Measurements from ENCODE around the gene HFM1.
"Not testable (repeated sequence)": the region's sequence is repeated elsewhere in the genome, so short reads cannot be mapped to it uniquely, and the experiment has no call there.

The HFM1 gene

GRCh38 chr1:91346824-91347223 lies 57.8 kb downstream of the HFM1 start:
- no peak for DNase-seq (ENCODE audit: low spot score)

- DNase-seq (ENCODE audit: low spot score) = no peak
Observed at GRCh38 chr1:91345395-91346005, 59.1 kb downstream of the HFM1 start.

- no peak for DNase-seq (ENCODE audit: low spot score)
Observed at GRCh38 chr1:91338501-91338900, 66.1 kb downstream of the HFM1 start.

GRCh38 chr1:91335603-91336002 lies 69.0 kb downstream of the HFM1 start:
- DNase-seq (ENCODE audit: low spot score) = no peak

GRCh38 chr1:91334856-91335255 lies 69.8 kb downstream of the HFM1 start:
- no peak for DNase-seq (ENCODE audit: low spot score)

GRCh38 chr1:91325456-91325855 lies 79.2 kb downstream of the HFM1 start:
- no peak for DNase-seq (ENCODE audit: low spot score)

- no peak for DNase-seq (ENCODE audit: low spot score)
Observed at GRCh38 chr1:91314643-91315042, 90.0 kb downstream of the HFM1 start.

GRCh38 chr1:91311672-91312071 lies 93.0 kb downstream of the HFM1 start:
- no peak for DNase-seq (ENCODE audit: low spot score)

- no peak for DNase-seq (ENCODE audit: low spot score)
Observed at GRCh38 chr1:91308544-91308943, 96.1 kb downstream of the HFM1 start.

GRCh38 chr1:91307784-91308409 lies 96.7 kb downstream of the HFM1 start:
- DNase-seq (ENCODE audit: low spot score) = no peak

- DNase-seq (ENCODE audit: low spot score) = no peak
Observed at GRCh38 chr1:91303165-91303564, 101.5 kb downstream of the HFM1 start.

- DNase-seq (ENCODE audit: low spot score) = not testable (repeated sequence)
Observed at GRCh38 chr1:91288843-91289553, 115.6 kb downstream of the HFM1 start.

GRCh38 chr1:91286962-91287317 lies 117.7 kb downstream of the HFM1 start:
- DNase-seq (ENCODE audit: low spot score) = not testable (repeated sequence)

GRCh38 chr1:91286259-91286961 lies 118.2 kb downstream of the HFM1 start:
- not testable (repeated sequence) for DNase-seq (ENCODE audit: low spot score)

- DNase-seq (ENCODE audit: low spot score) = no peak
Observed at GRCh38 chr1:91283421-91283726, 121.3 kb downstream of the HFM1 start.

- peak; percentile 58 for DNase-seq (ENCODE audit: low spot score)
Observed at GRCh38 chr1:91282695-91283420, 121.8 kb downstream of the HFM1 start.

- DNase-seq (ENCODE audit: low spot score) = no peak
Observed at GRCh38 chr1:91281782-91282181, 122.9 kb downstream of the HFM1 start.

GRCh38 chr1:91278754-91279153 lies 125.9 kb downstream of the HFM1 start:
- no peak for DNase-seq (ENCODE audit: low spot score)

- DNase-seq (ENCODE audit: low spot score) = no peak
Observed at GRCh38 chr1:91273875-91274274, 130.8 kb downstream of the HFM1 start.

GRCh38 chr1:91261655-91262054 lies 143.0 kb downstream of the HFM1 start:
- DNase-seq (ENCODE audit: low spot score) = no peak

GRCh38 chr1:91245435-91245834 lies 159.2 kb downstream of the HFM1 start:
- no peak for DNase-seq (ENCODE audit: low spot score)

GRCh38 chr1:91244737-91245136 lies 159.9 kb downstream of the HFM1 start:
- no peak for DNase-seq (ENCODE audit: low spot score)
